HL-60 (cell line): ENCODE results near the gene SDK1.

Source experiments
- GABPA ChIP-seq: IDR thresholded peaks from 2 replicates; pipeline ENCODE4 v1.6.1; 2012; ENCODE audit warnings: low read depth
- POLR2AphosphoS5 ChIP-seq: IDR thresholded peaks from 2 replicates; pipeline ENCODE4 v1.6.1; 2012; ENCODE audit warnings: low read depth
- TF ChIP-seq, protein P1 (sequence below): IDR thresholded peaks from one replicate; pipeline ENCODE4 v1.5.1; 2011; ENCODE audit warnings: low read length, control low read depth, inconsistent platforms; ENCODE audit not compliant: insufficient read depth
- TF ChIP-seq, protein P2 (sequence below): IDR thresholded peaks from 2 replicates; pipeline ENCODE4 v1.6.1; 2012; ENCODE audit warnings: low read depth; ENCODE audit not compliant: insufficient replicate concordance

DNA sequence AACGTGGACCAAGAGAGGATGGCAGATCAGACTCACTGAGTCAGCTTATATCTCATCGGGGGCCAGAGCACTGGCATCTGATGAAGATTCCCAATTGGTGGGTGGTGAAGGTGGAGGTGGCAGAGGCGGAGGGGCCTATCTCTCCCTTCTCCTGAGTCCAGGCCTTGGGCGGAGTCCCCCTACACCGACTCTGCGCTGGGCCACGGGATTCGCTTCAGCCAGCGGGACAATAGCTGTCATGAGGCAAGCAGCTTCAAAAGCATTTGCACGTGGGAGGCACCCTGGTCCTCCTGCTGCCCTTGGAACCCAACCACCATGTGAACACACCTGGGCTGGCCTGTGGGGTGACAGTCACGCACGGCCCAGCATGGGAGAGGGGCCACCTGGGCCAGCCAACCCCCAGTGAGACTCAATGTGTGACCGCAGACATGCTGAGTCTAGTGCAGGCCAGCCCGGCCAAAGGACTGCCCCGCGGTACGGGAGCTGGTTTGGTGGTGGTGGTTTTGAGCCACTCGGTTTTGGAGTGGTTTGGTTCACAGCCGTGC lies 914.2 kb downstream of the SDK1 start:
- TF ChIP-seq, protein P1, sequence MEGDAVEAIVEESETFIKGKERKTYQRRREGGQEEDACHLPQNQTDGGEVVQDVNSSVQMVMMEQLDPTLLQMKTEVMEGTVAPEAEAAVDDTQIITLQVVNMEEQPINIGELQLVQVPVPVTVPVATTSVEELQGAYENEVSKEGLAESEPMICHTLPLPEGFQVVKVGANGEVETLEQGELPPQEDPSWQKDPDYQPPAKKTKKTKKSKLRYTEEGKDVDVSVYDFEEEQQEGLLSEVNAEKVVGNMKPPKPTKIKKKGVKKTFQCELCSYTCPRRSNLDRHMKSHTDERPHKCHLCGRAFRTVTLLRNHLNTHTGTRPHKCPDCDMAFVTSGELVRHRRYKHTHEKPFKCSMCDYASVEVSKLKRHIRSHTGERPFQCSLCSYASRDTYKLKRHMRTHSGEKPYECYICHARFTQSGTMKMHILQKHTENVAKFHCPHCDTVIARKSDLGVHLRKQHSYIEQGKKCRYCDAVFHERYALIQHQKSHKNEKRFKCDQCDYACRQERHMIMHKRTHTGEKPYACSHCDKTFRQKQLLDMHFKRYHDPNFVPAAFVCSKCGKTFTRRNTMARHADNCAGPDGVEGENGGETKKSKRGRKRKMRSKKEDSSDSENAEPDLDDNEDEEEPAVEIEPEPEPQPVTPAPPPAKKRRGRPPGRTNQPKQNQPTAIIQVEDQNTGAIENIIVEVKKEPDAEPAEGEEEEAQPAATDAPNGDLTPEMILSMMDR, result no peak
- no peak for TF ChIP-seq POLR2AphosphoS5
- TF ChIP-seq GABPA, result no peak
- TF ChIP-seq, protein P2, sequence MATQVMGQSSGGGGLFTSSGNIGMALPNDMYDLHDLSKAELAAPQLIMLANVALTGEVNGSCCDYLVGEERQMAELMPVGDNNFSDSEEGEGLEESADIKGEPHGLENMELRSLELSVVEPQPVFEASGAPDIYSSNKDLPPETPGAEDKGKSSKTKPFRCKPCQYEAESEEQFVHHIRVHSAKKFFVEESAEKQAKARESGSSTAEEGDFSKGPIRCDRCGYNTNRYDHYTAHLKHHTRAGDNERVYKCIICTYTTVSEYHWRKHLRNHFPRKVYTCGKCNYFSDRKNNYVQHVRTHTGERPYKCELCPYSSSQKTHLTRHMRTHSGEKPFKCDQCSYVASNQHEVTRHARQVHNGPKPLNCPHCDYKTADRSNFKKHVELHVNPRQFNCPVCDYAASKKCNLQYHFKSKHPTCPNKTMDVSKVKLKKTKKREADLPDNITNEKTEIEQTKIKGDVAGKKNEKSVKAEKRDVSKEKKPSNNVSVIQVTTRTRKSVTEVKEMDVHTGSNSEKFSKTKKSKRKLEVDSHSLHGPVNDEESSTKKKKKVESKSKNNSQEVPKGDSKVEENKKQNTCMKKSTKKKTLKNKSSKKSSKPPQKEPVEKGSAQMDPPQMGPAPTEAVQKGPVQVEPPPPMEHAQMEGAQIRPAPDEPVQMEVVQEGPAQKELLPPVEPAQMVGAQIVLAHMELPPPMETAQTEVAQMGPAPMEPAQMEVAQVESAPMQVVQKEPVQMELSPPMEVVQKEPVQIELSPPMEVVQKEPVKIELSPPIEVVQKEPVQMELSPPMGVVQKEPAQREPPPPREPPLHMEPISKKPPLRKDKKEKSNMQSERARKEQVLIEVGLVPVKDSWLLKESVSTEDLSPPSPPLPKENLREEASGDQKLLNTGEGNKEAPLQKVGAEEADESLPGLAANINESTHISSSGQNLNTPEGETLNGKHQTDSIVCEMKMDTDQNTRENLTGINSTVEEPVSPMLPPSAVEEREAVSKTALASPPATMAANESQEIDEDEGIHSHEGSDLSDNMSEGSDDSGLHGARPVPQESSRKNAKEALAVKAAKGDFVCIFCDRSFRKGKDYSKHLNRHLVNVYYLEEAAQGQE, result no peak
